GM18511 (cell line): Measurements from ENCODE around the gene ACSM2A.
"Not testable (repeated sequence)": the region's sequence is repeated elsewhere in the genome, so short reads cannot be mapped to it uniquely, and the experiment has no call there.

ENCODE experiments used
- ATAC-seq: cut with Tn5 transposase; IDR thresholded peaks from one replicate; pipeline ENCODE4 v1.9.1; 2021; ENCODE audit warnings: mild to moderate bottlenecking, moderate library complexity; ENCODE audit not compliant: unreplicated experiment

The ACSM2A gene, protein sequence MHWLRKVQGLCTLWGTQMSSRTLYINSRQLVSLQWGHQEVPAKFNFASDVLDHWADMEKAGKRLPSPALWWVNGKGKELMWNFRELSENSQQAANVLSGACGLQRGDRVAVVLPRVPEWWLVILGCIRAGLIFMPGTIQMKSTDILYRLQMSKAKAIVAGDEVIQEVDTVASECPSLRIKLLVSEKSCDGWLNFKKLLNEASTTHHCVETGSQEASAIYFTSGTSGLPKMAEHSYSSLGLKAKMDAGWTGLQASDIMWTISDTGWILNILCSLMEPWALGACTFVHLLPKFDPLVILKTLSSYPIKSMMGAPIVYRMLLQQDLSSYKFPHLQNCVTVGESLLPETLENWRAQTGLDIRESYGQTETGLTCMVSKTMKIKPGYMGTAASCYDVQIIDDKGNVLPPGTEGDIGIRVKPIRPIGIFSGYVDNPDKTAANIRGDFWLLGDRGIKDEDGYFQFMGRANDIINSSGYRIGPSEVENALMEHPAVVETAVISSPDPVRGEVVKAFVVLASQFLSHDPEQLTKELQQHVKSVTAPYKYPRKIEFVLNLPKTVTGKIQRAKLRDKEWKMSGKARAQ

DNA sequence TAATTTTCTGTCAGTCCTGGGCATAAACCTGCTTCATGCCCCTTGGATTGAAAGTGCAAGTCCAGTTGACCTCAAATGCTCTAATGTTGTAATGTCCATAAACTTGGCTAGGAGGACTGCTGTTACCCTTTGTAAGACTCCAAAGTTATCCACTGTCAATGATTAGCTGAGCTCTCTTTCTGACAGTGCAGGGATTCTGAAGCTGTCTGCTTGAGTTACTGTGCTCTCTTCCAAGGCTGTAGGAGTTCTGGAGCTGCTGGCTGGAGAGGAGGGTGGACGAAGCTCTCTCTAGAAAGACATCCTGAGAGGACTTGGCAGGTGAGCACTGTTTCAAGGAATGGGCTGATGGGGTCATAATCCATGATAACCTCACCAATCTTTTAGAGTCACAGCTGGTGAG, at the start of gene ACSM2A:
Gene ACSM2A (plus strand): TSS at position 158 of the 400 bp plus-strand sequence. CDS start 8,594 bp downstream, outside the sequence.
- ATAC-seq, result not testable (repeated sequence)

DNA sequence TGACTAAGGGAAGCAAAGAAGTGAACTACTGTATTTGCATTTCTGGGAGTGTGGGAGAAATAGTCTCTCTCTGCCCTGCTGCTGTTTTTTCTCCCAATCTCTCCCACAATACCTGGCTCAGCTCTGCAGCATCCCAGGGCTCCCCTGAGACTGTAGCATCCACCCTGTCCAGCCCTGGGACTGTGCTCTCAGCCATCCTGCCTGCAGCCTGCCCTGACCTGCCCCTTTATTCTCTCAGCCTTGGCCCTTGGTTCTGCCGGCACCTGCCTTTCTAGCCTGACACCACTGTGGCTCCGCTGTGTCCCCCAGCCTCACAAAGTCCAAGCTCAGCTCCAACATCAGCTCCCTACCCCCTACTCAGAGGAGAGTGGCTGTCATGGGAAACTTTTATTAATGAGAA, 48.7 kb upstream of the ACSM2A start:
- ATAC-seq, result no peak

DNA sequence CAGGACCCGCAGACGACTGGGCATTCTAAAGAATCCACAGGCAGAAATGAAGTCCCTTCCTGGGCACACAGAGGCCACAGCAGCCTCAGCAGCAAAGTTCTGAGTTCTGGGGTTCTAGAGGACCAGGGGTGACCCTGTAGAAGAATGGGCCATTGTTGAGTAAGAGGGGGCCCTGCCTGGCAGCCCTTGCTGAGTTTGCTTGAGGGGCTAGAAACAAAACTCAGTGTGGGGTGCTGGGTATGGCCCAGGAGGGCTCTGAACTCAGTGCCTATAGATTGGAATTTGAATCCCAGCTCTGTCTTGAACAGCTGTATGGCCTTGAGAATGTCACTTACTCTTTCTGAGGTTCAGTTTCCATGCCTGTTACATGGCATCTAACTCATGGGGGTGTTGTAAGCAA, 46.7 kb upstream of the ACSM2A start, which contains the start of gene PDILT:
Gene PDILT (minus strand): TSS at position 101 of the 400 bp plus-strand sequence. CDS start 5,437 bp downstream, outside the sequence.
- no peak for ATAC-seq

DNA sequence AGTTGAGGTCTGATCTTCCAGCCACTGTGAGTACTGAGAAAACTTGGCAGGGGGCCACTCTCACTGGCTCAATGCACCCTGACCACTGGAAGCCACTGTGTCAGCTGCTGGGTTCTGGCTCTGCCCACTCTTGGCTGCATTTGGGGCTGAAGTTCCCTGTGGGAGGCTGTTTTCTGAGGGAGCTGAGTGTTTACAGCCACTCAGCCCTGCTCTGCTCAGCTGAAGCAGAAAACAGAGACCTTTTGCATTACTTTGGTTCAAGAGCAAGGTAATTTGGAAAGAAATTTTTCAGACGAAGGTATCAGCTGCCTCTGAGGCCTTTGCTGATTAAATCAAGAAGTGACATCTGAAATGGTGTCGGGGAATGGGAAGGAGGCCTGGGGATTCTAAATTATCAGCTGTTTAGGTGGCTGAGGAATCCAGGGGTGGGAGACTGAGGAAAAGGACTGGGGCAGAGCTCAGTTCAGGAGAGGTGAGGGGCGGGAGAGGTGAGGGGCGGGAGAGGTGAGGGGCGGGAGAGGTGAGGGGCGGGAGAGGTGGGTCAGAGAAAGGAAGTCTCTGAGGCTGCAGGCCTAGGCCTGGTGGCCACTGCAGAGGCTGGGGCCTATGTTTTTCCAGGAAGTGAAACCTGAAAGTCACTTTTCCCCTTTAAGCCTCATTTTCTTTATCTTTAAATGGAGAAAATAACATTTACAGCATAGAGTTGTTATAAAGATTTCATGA, 41.8 kb upstream of the ACSM2A start, which contains the start of gene ACSM5:
Gene ACSM5 (plus strand): TSS at position 137 of the 723 bp plus-strand sequence. CDS start 1,951 bp downstream, outside the sequence.
- ATAC-seq, result no peak

DNA sequence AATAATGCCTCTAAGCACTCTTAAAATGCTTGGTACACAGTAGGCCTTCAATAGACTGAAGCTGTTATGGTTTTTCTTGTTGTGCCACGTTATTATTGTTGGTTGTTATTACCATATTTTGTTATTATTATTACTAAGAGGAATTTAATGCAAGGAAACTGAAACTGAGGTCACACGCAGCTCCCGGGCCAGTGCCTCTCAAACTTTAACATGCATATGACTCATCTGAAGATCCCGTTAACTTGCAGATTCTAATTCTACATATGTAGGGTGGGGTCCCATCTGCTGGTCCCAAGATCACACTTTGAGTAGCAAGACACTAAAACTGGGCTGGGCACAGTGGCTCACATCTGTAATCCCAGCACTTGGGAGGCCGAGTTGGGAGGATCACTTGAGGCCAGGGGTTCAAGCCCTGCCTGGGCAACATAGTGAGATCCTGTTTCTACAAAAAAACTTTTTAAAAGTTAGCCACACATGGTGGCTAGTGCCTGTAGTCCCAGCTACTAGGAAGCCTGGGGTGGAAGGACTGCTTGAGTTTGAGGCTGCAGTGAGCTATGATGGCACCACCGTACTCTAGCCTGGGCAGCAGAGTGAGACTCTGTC, 41.1 kb upstream of the ACSM2A start:
- no peak for ATAC-seq

DNA sequence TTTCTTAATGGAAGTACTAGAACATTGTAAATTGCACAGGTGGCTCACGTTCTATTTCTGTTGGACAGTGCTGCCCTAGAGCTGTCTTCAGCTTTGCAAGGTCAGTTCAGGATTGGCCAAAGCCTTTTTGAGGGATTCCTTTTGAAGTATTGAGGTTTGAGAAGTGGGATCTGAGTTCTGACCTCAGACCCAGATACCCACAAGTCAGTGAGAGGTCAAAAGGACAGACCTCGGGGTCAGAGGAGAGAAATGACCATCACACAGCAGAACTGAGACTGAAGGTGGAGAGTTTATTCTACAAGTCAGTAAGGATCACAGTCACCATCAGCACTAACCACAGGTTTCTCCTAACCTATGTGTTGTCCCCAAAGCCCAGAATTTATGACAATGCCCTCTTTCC, 40.3 kb upstream of the ACSM2A start:
- ATAC-seq, result no peak

DNA sequence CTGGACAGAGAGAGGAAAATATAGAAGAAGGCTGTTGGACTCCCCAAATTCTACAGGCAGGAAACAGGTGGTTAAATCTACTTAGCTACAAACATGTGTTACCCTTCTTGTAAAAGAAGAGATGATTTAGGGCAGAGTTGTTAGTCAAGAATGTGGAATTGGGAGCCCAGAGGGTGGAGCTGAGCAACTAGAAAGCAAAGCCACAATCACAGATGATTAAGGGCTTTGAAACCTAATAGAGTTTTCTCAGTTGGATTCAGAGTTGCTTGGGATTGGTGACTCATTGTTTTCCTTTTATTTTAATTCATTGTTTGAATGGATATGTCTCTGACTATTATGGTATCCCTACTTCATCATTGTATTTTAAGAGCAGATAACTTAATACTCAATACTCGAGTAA, 35.8 kb upstream of the ACSM2A start:
- no peak for ATAC-seq

DNA sequence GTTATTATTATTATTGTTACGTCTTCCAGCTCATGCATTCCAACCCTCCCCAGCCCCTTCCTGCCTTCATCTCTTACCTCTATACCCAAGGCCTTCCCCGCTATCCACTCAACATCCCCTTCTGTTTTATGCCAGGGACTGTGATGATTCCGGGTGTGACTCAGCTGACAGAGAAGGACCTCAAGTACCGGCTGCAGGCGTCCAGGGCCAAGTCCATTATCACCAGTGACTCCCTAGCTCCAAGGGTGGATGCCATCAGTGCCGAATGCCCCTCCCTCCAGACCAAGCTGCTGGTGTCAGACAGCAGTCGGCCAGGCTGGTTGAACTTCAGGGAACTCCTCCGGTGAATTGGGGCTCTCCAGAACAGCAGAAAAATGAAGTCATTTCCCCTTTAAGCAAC, 32.2 kb upstream of the ACSM2A start:
- ATAC-seq, result not testable (repeated sequence)

DNA sequence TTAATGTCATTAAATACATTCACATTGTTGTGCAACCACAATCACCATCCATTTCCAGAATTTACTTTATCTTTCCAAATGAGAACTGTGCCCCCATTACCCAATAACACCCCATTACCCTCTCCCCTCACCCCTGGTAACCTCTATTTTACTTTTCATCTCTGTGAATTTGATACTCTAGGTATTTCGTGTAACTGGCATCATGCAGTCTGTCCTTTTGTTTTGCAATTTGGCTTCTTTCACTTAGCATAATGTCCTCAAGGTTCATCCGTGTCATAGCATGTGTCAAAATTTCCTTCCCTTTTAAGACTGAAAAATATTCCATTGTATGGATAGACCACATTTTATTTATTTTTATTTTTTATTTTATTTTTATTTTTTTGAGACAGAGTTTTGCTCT, 29.6 kb upstream of the ACSM2A start:
- not testable (repeated sequence) for ATAC-seq

DNA sequence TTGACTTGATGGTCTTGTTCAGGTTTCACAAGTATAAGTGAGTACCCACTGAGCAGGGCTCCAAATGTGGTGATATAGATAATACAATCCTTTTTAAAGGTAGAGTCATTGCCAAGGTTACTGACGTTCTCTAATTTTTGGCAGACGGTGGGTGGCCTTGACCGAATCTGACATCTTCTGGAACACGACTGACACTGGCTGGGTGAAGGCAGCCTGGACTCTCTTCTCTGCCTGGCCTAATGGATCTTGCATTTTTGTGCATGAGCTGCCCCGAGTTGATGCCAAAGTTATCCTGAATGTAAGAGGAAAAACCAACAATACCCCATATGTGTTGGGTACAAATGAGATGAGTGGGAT, 27.6 kb upstream of the ACSM2A start:
- ATAC-seq, result not testable (repeated sequence)

DNA sequence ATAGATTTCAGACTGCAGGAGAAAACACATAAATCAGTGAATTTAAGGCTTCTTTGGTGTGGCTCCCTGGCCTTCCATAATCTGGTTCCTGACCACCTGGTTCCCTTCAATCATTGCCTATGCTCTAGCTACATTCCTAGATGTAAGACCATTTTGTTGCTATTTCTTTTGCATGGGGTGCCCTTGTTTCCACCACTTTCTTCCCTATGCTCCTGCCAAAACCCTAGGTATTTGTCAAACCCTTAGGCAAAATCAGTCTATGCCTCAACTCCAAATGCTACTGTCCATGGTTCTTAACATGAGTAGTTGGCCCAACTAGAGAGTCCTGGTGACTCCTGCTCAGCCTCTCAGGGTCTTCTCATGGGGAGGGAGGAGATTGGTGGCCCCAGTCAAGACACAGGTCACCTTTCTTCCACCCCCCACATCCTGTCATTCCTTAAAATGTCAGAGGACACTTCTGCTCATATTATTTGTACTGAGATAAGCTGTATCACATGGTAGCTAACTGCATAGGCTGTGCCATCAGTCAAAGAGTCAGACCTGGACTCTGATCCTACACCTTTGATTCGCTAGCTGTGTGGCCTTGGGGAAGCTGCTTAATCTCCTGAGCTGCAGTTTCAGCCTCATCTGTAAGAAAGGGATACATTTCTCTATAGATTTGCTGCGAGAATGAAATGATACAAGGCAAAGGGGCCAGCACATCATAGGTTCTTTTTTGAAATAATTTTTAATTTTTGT, 27.0 kb upstream of the ACSM2A start:
- ATAC-seq, result no peak

DNA sequence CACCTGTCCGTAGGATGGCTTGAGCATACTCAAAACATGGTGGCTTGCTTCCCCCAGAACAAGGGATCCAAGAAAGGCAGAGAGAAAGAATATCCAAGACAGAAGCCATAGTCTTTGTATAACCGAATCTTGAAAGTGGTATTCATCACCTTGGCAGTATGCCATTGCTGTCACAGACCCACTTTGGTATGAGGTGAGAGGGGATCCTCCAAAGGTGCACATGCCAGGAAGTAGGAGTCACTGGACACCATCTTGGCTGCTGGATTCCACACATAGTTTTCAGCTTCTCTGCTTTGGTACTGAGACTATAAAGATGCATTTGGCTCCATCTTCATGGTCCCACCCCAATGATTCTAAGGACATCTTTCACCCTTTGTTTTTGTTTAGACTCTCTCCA, 23.9 kb upstream of the ACSM2A start:
- not testable (repeated sequence) for ATAC-seq

DNA sequence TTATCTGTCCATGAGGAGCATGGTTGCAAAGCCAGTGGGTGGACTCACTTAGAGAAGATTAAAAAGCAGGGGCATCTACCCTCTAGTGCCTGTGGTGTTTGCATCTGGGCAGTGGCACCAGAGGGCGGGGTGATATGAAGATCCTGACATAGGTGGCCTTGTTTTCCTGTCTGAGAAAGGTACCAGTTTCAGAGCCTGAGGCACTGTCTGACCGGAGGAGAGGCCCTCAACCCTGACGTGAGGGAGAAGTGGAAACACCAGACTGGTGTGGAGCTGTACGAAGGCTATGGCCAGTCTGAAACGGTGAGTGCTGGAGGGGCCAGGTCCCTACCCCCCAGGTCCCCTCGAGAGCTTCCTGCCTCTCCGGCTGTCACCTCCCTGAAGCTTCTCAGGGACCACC, 21.8 kb upstream of the ACSM2A start:
- not testable (repeated sequence) for ATAC-seq

DNA sequence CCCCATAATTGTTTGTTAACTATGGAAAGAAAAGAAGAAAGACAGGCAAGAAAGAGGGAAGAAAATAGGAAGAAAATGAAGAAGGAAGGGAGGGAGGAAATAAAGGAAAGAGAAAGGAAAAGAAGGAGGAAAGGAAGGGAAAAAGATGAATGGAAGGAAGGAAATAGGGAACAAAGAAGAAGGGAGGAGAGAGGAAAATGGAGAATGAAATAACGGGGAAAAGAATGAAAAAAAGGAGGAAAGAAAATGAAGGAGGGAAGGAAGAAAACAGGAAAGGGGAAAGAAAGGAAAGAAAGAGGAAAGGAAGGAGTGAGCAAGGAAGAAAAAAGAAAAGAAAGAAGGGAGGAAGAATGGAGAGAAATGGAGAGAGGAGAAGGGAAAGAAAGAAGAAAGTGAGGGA, 20.8 kb upstream of the ACSM2A start:
- ATAC-seq, result not testable (repeated sequence)

DNA sequence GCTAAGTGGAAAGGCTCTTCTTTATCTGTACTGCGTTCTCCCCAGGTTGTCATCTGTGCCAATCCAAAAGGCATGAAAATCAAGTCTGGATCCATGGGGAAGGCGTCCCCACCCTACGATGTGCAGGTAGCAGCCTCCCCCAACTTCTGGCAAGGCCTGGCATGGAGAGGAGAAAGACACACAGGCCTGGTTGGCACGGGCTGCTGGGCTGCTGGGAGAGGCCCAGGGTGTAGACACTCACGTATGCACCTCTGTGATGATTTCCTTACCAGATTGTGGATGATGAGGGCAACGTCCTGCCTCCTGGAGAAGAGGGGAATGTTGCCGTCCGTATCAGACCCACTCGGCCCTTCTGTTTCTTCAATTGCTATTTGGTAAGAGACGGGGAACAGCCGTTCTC, 20.4 kb upstream of the ACSM2A start:
- ATAC-seq, result no peak

DNA sequence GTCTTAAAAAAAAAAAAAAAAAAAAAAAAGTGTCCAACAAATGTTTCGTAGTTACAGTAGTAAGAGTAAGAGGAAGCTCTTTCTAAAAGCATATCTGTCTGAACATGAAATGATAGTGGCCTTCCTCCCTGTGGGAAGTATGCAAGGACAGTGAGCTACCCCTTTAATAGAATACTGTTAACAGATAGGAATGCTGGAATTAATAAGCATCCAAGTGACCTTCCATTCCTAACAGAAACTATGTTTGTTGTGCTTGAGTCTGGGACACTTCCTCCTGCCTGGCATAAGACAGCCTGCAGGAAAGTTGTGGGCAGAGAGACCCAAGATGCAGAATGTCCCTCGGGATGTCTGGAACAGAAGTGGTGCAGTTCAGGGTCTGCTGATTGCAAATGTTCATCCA, 12.4 kb upstream of the ACSM2A start:
- not testable (repeated sequence) for ATAC-seq

DNA sequence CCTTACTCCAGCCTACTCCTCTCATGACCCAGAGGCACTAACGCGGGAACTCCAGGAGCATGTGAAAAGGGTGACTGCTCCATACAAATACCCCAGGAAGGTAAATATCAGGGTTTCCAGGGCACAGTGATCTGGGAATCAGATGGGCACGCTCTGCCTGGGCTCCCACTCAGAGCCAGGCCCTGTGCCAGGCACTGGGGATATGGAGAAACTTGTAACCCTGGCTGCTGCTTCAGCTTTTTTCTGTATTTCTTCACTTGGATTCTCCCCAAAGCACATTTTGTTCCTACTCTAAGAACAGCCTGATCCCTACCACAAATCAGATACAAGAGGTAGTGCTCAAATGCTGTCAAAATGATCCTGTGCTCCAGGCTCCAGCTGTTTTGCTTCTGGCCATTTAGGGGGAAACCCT, 11.5 kb upstream of the ACSM2A start:
- not testable (repeated sequence) for ATAC-seq

DNA sequence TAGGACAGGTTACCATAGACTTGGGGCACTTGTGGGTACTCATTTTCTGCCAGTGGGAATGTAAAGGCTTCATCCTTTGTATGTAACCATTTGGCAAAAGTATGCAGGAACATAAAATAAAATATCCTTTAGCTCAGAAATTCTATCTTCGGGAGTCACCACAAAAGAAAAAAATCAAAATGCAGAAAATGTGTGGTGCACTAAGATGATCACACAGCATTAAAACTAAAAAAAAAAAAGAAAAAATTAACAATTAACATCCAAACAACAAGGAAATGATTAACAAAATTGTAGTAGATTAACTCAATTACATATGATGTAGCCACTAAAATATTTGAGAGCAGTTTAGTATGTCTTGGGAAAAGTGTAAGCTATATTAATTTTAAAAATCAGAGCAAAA, 10.6 kb upstream of the ACSM2A start:
- ATAC-seq, result not testable (repeated sequence)

DNA sequence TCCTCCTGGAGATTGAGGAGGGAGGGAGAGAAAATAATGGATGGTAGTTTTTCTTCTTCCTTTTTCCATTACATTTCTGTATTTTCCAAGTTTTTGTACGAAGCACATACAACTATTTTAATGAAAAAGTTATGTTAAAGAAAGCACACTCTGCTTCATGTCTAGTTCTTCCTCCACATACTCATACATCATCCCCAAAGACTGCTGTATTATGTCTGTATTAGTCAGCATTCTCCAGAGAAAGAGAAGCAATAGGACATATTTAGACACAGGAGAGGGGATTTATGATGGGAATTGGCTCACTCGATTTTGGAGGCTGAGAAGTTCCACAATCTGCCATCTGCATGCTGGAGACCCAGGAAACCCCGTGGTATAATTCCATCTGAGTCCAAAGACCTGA, 10.1 kb upstream of the ACSM2A start:
- ATAC-seq, result no peak

DNA sequence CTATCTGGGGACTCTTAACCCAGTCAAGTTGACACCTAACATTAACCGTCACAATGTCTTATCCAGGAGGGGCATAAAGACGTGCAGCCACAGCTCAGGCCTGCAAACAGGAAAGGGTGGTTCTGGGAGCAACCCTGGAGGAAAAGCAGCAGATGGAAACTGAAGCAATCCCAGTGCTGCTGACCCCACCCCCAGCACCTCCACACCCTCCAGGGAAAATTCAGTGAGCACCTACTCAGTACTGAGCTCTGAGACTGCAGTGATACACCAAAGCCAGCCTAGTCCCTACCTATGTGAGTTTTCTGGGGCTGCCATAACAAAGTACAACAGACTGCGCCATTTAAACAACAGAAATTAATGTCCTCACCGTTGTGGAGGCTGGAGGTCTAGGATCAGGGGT, 9.5 kb upstream of the ACSM2A start:
- ATAC-seq, result not testable (repeated sequence)
